Epithelial cell of prostate (primary cell): ENCODE measurements around the gene INPP5F.

ENCODE experiments used
- DNase-seq: peaks from one replicate; pipeline ENCODE4 v3.0.0-alpha.2; 2011; ENCODE audit warnings: low read depth, low spot score
- H3K27ac ChIP-seq: fragments of 450-650 bp; 2 replicates; pipeline ENCODE4 v1.5.1; 2017; ENCODE audit warnings: mild to moderate bottlenecking

Gene INPP5F

GRCh38 chr10:119725828-119726675 is at the start of gene INPP5F:
INPP5F (plus strand) TSS chr10:119726050; CDS start chr10:119726263, 213 bp downstream.
- peak; percentile 83 for DNase-seq
- peak within 1 kb of the TSS; percentile 69 for H3K27ac ChIP-seq

- no peak overlapping the region for H3K27ac ChIP-seq
- no peak for DNase-seq
These were observed 48.7 kb upstream of the INPP5F start for GRCh38 chr10:119677126-119677525.

GRCh38 chr10:119677904-119678755 is 47.7 kb upstream of the INPP5F start:
- peak overlapping the region; percentile 99 for H3K27ac ChIP-seq

GRCh38 chr10:119679480-119679829 is 46.4 kb upstream of the INPP5F start:
- H3K27ac ChIP-seq, result peak overlapping the region; percentile 99
- DNase-seq, result no peak

More at GRCh38 chr10:119677904-119678755, 47.7 kb upstream of the INPP5F start:
- DNase-seq, result no peak

GRCh38 chr10:119680050-119680449 is 45.8 kb upstream of the INPP5F start:
- DNase-seq, result peak; percentile 79
- H3K27ac ChIP-seq, result peak overlapping the region; percentile 99

- H3K27ac ChIP-seq, result peak overlapping the region; percentile 99
- peak; percentile 83 for DNase-seq
These were observed 45.2 kb upstream of the INPP5F start for GRCh38 chr10:119680650-119681081.

GRCh38 chr10:119686465-119687191 is 39.2 kb upstream of the INPP5F start:
- DNase-seq, result peak; percentile 84
- peak overlapping the region; percentile 74 for H3K27ac ChIP-seq

GRCh38 chr10:119687192-119688032 is 38.4 kb upstream of the INPP5F start:
- H3K27ac ChIP-seq, result peak overlapping the region; percentile 74
- DNase-seq, result no peak

- H3K27ac ChIP-seq, result peak overlapping the region; percentile 74
These were observed 37.8 kb upstream of the INPP5F start for GRCh38 chr10:119688033-119688508.

GRCh38 chr10:119689016-119689580 is 36.8 kb upstream of the INPP5F start:
- no peak overlapping the region for H3K27ac ChIP-seq
- no peak for DNase-seq

More at GRCh38 chr10:119688033-119688508, 37.8 kb upstream of the INPP5F start:
- no peak for DNase-seq

GRCh38 chr10:119691726-119692125 is 34.1 kb upstream of the INPP5F start:
- no peak overlapping the region for H3K27ac ChIP-seq
- no peak for DNase-seq

GRCh38 chr10:119693262-119693957 is 32.4 kb upstream of the INPP5F start:
- H3K27ac ChIP-seq, result no peak overlapping the region
- DNase-seq, result no peak

- H3K27ac ChIP-seq, result no peak overlapping the region
These were observed 31.2 kb upstream of the INPP5F start for GRCh38 chr10:119694608-119695007.

GRCh38 chr10:119700321-119700954 is 25.4 kb upstream of the INPP5F start:
- H3K27ac ChIP-seq, result no peak overlapping the region
- no peak for DNase-seq

More at GRCh38 chr10:119694608-119695007, 31.2 kb upstream of the INPP5F start:
- no peak for DNase-seq

- no peak for DNase-seq
- H3K27ac ChIP-seq, result no peak overlapping the region
These were observed 24.0 kb upstream of the INPP5F start for GRCh38 chr10:119701861-119702260.

- DNase-seq, result no peak
- H3K27ac ChIP-seq, result no peak overlapping the region
These were observed 23.3 kb upstream of the INPP5F start for GRCh38 chr10:119702583-119702982.

GRCh38 chr10:119703903-119704508 is 21.8 kb upstream of the INPP5F start:
- H3K27ac ChIP-seq, result no peak overlapping the region
- no peak for DNase-seq
